Adipocyte (in vitro differentiated cells): ENCODE data around the gene GADD45GIP1.

Source experiments
- DNase-seq: peaks from one replicate; pipeline ENCODE4 v3.0.0-alpha.2; 2015; ENCODE audit warnings: low read depth
- H3K27me3 ChIP-seq: replicated peaks from 2 replicates; pipeline ENCODE4 v1.7.0; 2013; ENCODE audit warnings: mild to moderate bottlenecking, low read length, moderate library complexity; ENCODE audit not compliant: control insufficient read depth, insufficient read depth
- H3K36me3 ChIP-seq: 2 replicates; pipeline ENCODE4 v1.7.0; 2013; ENCODE audit warnings: low read length, mild to moderate bottlenecking, moderate library complexity; ENCODE audit not compliant: control insufficient read depth, insufficient read depth, severe bottlenecking
- H3K4me1 ChIP-seq: 2 replicates; pipeline ENCODE4 v1.7.0; 2013; ENCODE audit warnings: mild to moderate bottlenecking, low read length, moderate library complexity; ENCODE audit not compliant: control insufficient read depth, insufficient read depth
- H3K4me3 ChIP-seq: 2 replicates; pipeline ENCODE4 v1.7.0; 2013; ENCODE audit warnings: mild to moderate bottlenecking, low read length, moderate library complexity
- H3K9ac ChIP-seq: 2 replicates; pipeline ENCODE4 v1.7.0; 2013; ENCODE audit warnings: mild to moderate bottlenecking, low read length, moderate library complexity
- H3K9me3 ChIP-seq: 2 replicates; pipeline ENCODE4 v1.7.0; 2013; ENCODE audit warnings: mild to moderate bottlenecking, low read length, moderate library complexity; ENCODE audit not compliant: control insufficient read depth

Gene GADD45GIP1

GRCh38 chr19:12946731-12947496, 10.1 kb downstream of the GADD45GIP1 start:
- Histone ChIP-seq H3K9ac (peak overlapping the region; percentile 93), H3K27me3 (no peaks in the 10 kb centered on the region), H3K36me3 (peaks cover 71% of the 10 kb centered on the region), H3K9me3 (no peaks in the 10 kb centered on the region), H3K4me1 (peaks cover 31% of the 10 kb centered on the region), H3K4me3 (peak overlapping the region; percentile 88)
- no peak for DNase-seq

GRCh38 chr19:12946092-12946721, 10.8 kb downstream of the GADD45GIP1 start:
- peaks cover 31% of the 10 kb centered on the region for H3K4me1 ChIP-seq
- no peaks in the 10 kb centered on the region for H3K27me3 ChIP-seq
- H3K36me3 ChIP-seq = peaks cover 72% of the 10 kb centered on the region
- peak; percentile 95 for DNase-seq
- H3K9me3 ChIP-seq = no peaks in the 10 kb centered on the region
- H3K9ac ChIP-seq = peak overlapping the region; percentile 93
- peak overlapping the region; percentile 88 for H3K4me3 ChIP-seq

DNA sequence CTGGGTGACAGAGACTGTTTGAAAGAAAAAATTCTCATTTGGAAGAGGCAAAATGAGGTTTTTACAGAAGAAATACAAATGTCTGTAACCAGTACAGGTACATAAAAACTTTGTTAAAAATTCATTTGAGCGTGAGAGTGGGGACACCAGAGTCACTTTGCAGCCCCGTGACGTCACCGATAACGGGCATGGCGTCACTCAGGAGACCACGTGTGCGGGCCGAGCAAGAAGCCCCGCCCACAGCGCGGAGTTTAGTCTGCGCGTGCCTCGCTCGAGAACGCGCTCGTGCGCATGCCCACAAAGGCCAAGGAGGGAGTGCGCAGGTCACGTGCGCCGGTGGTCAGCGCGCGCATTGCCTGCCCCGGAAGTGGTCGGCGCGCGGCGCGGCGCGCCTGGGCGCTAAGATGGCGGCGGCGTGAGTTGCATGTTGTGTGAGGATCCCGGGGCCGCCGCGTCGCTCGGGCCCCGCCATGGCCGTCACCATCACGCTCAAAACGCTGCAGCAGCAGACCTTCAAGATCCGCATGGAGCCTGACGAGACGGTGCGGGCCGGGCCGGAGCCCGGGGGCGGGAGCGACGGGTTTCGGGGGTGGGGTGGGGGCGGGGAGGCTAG, 11.4 kb downstream of the GADD45GIP1 start, which contains the start of gene RAD23A:
Gene RAD23A, plus strand, starts transcription at position 384 of the 613 bp plus-strand sequence. Its CDS starts 87 bp downstream, at position 471.
- no peaks in the 10 kb centered on the region for H3K9me3 ChIP-seq
- H3K27me3 ChIP-seq = no peaks in the 10 kb centered on the region
- H3K4me3 ChIP-seq = peak within 1 kb of the TSS; percentile 88
- H3K36me3 ChIP-seq = peaks cover 72% of the 10 kb centered on the region
- H3K4me1 ChIP-seq = peaks cover 36% of the 10 kb centered on the region
- peak within 1 kb of the TSS; percentile 93 for H3K9ac ChIP-seq
- DNase-seq = peak; percentile 100

DNA sequence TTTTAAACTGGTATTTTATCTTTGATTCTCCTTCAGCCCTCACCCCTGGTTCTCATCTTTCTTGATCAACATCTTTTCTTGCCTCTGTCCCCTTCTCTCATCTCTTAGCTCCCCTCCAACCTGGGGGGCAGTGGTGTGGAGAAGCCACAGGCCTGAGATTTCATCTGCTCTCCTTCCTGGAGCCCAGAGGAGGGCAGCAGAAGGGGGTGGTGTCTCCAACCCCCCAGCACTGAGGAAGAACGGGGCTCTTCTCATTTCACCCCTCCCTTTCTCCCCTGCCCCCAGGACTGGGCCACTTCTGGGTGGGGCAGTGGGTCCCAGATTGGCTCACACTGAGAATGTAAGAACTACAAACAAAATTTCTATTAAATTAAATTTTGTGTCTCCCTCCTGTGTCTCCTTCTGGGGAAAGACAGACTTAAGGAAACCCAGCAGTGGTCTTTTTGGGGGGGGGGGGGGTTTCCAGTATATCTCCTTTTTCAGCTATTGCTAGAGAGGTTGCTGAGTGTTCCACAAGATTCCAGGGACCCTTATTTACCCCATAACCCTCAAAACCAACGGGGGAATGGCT, 12.8 kb downstream of the GADD45GIP1 start:
- Histone ChIP-seq H3K36me3 (peaks cover 74% of the 10 kb centered on the region), H3K9ac (no peak overlapping the region)

DNA sequence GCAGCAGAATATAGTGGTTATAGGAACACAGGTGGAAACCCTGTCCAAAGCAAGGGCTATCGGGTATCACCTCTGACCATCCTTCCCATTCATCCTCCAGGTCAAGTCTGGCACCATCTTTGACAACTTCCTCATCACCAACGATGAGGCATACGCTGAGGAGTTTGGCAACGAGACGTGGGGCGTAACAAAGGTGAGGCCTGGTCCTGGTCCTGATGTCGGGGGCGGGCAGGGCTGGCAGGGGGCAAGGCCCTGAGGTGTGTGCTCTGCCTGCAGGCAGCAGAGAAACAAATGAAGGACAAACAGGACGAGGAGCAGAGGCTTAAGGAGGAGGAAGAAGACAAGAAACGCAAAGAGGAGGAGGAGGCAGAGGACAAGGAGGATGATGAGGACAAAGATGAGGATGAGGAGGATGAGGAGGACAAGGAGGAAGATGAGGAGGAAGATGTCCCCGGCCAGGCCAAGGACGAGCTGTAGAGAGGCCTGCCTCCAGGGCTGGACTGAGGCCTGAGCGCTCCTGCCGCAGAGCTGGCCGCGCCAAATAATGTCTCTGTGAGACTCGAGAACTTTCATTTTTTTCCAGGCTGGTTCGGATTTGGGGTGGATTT, 13.5 kb downstream of the GADD45GIP1 start:
- no peak for DNase-seq
- peaks cover 43% of the 10 kb centered on the region for H3K4me1 ChIP-seq
- H3K36me3 ChIP-seq = peaks cover 70% of the 10 kb centered on the region
- H3K27me3 ChIP-seq = no peaks in the 10 kb centered on the region
- no peak overlapping the region for H3K4me3 ChIP-seq
- H3K9me3 ChIP-seq = no peaks in the 10 kb centered on the region
- H3K9ac ChIP-seq = no peak overlapping the region

More for the DNA sequence above, 12.8 kb downstream of the GADD45GIP1 start:
- peaks cover 43% of the 10 kb centered on the region for H3K4me1 ChIP-seq
- H3K4me3 ChIP-seq = no peak overlapping the region
- H3K9me3 ChIP-seq = no peaks in the 10 kb centered on the region
- DNase-seq = no peak
- no peaks in the 10 kb centered on the region for H3K27me3 ChIP-seq

GRCh38 chr19:12940897-12941296, 16.1 kb downstream of the GADD45GIP1 start:
- Histone ChIP-seq H3K27me3 (no peaks in the 10 kb centered on the region), H3K9ac (peak overlapping the region; percentile 99), H3K36me3 (peaks cover 59% of the 10 kb centered on the region), H3K9me3 (no peaks in the 10 kb centered on the region), H3K4me1 (peaks cover 34% of the 10 kb centered on the region), H3K4me3 (peak overlapping the region; percentile 97)
- DNase-seq = no peak

GRCh38 chr19:12939975-12940423, 17.0 kb downstream of the GADD45GIP1 start:
- DNase-seq = no peak
- H3K27me3 ChIP-seq = no peaks in the 10 kb centered on the region
- H3K9me3 ChIP-seq = no peaks in the 10 kb centered on the region
- H3K36me3 ChIP-seq = peaks cover 59% of the 10 kb centered on the region
- H3K4me3 ChIP-seq = peak overlapping the region; percentile 97
- peaks cover 34% of the 10 kb centered on the region for H3K4me1 ChIP-seq
- H3K9ac ChIP-seq = peak overlapping the region; percentile 99

DNA sequence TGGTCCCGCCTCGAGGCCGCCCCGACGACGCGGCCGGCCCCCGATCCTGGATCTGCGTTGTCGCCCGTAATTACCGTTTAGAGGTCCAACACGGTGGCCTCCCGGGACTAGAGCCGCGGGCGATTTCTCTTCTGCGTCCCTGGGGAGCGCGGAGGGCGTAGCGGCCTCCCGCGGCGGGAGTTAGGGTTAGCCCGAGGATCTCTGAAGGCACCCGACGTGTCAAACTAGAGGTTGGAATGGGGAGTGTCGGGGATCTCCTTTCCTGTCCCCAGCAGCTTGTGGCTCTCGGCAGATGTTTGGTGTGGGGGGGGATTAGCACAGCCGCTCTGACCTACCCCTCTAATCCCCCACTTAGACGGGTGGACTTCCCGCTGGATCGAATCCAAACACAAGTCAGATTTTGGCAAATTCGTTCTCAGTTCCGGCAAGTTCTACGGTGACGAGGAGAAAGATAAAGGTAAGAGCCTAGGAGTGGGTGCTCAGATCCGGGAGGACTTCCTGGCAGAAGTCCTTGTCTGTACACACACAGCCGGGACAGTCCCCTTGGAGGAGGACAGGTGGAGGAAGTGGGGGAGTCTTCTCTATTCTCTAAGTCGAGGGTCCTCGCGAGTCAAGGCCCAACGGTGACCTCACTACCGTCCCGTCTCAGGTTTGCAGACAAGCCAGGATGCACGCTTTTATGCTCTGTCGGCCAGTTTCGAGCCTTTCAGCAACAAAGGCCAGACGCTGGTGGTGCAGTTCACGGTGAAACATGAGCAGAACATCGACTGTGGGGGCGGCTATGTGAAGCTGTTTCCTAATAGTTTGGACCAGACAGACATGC, 18.0 kb downstream of the GADD45GIP1 start:
- H3K9ac ChIP-seq = peak overlapping the region; percentile 99
- no peaks in the 10 kb centered on the region for H3K9me3 ChIP-seq
- peaks cover 35% of the 10 kb centered on the region for H3K4me1 ChIP-seq
- peak; percentile 81 for DNase-seq
- H3K4me3 ChIP-seq = peak overlapping the region; percentile 97
- H3K27me3 ChIP-seq = no peaks in the 10 kb centered on the region
- H3K36me3 ChIP-seq = peaks cover 49% of the 10 kb centered on the region

- Histone ChIP-seq H3K9me3 (no peaks in the 10 kb centered on the region), H3K4me3 (peak within 1 kb of the TSS; percentile 97), H3K36me3 (peaks cover 41% of the 10 kb centered on the region), H3K4me1 (peaks cover 38% of the 10 kb centered on the region), H3K9ac (peak within 1 kb of the TSS; percentile 99), H3K27me3 (no peaks in the 10 kb centered on the region)
- peak; percentile 99 for DNase-seq
These were observed 18.9 kb downstream of the GADD45GIP1 start, which contains the start of gene CALR for GRCh38 chr19:12937927-12938778. Gene CALR (plus strand): TSS chr19:12938609. CDS start chr19:12938680, 71 bp downstream.
